Neural cell (in vitro differentiated cells): Measurements from ENCODE around the gene ISL1. TPM values are rescaled to one million over a fixed set of nuclear protein-coding genes. Genes with fewer than 3 reads are reported as not detected.
A peak's percentile ranks its signal among the peaks of the same experiment; 100 is the strongest.

Source experiments
- H2AFZ ChIP-seq: fragments of 200-600, 300-800 bp; sonication (generic), shearing (Covaris generic); 2 replicates; pipeline ENCODE4 v1.6.0; 2014; ENCODE audit warnings: low read depth, mild to moderate bottlenecking, antibody characterized with exemption, low read length, moderate library complexity
- H3F3A ChIP-seq: fragments of 200-600 bp; shearing (Covaris generic); 2 replicates; pipeline ENCODE4 v1.6.1; 2016; ENCODE audit warnings: mild to moderate bottlenecking, moderate library complexity, mixed read lengths, antibody characterized with exemption, low read length; ENCODE audit not compliant: insufficient read depth, poor library complexity, severe bottlenecking
- H3K27ac ChIP-seq: fragments of 200-600, 300-800 bp; sonication (generic), shearing (Covaris generic); 2 replicates; pipeline ENCODE4 v1.5.1; 2014; ENCODE audit warnings: mild to moderate bottlenecking, low read length, moderate library complexity
- H3K27me3 ChIP-seq: fragments of 300-800, 200-600 bp; sonication (generic), shearing (Covaris generic); 2 replicates; pipeline ENCODE4 v1.6.0; 2014; ENCODE audit warnings: mild to moderate bottlenecking, low read depth, low read length, moderate library complexity; ENCODE audit not compliant: insufficient read depth
- H3K36me3 ChIP-seq: fragments of 300-800, 200-600 bp; sonication (generic), shearing (Covaris generic); 2 replicates; pipeline ENCODE4 v1.5.1; 2014; ENCODE audit warnings: mild to moderate bottlenecking, antibody characterized with exemption, low read length, moderate library complexity; ENCODE audit not compliant: insufficient read depth
- H3K4me2 ChIP-seq: fragments of 300-800, 200-600 bp; sonication (generic), shearing (Covaris generic); 2 replicates; pipeline ENCODE4 v1.6.0; 2014; ENCODE audit warnings: mild to moderate bottlenecking, low read length
- H3K4me3 ChIP-seq: fragments of 300-800, 200-600 bp; sonication (generic), shearing (Covaris generic); 2 replicates; pipeline ENCODE4 v1.5.1; 2014; ENCODE audit warnings: mild to moderate bottlenecking, low read length, moderate library complexity
- H3K79me2 ChIP-seq: fragments of 200-600 bp; shearing (Covaris generic); replicated peaks from 2 replicates; pipeline ENCODE4 v1.6.0; 2014; ENCODE audit warnings: mild to moderate bottlenecking, low read length, moderate library complexity; ENCODE audit not compliant: insufficient read depth
- H3K9ac ChIP-seq: fragments of 300-800, 200-600 bp; sonication (generic), shearing (Covaris generic); 2 replicates; pipeline ENCODE4 v1.6.1; 2016; ENCODE audit warnings: mild to moderate bottlenecking, low read length, mixed read lengths
- H3K9me2 ChIP-seq: fragments of 200-600 bp; shearing (Covaris generic); 2 replicates; pipeline ENCODE4 v1.6.1; 2016; ENCODE audit warnings: mild to moderate bottlenecking, low read length, mixed read lengths; ENCODE audit not compliant: insufficient read depth
- H3K9me3 ChIP-seq: fragments of 200-600, 300-800 bp; sonication (generic), shearing (Covaris generic); 2 replicates; pipeline ENCODE4 v1.6.1; 2016; ENCODE audit warnings: mild to moderate bottlenecking, mixed run types, low read length, moderate library complexity, mixed read lengths
- H4K20me1 ChIP-seq: fragments of 200-600 bp; shearing (Covaris generic); 2 replicates; pipeline ENCODE4 v1.6.1; 2016; ENCODE audit warnings: mild to moderate bottlenecking, mixed run types; ENCODE audit not compliant: insufficient read depth
- EP300 ChIP-seq: fragments of 450-650 bp; conservative IDR thresholded peaks from 2 replicates; pipeline ENCODE4 v1.6.1; 2014; ENCODE audit warnings: antibody characterized with exemption, mild to moderate bottlenecking, moderate library complexity; ENCODE audit not compliant: poor library complexity, severe bottlenecking
- MXI1 ChIP-seq: fragments of 450-650 bp; conservative IDR thresholded peaks from 2 replicates; pipeline ENCODE4 v1.6.1; 2014; ENCODE audit warnings: antibody characterized with exemption, mild to moderate bottlenecking; ENCODE audit not compliant: poor library complexity, severe bottlenecking
- RAD21 ChIP-seq: fragments of 450-650 bp; conservative IDR thresholded peaks from 2 replicates; pipeline ENCODE4 v1.6.1; 2014; ENCODE audit warnings: antibody characterized with exemption, mild to moderate bottlenecking, moderate library complexity
- REST ChIP-seq: IDR thresholded peaks from 2 replicates; pipeline ENCODE4 v1.6.1; 2012; ENCODE audit warnings: borderline replicate concordance
- TAF1 ChIP-seq: IDR thresholded peaks from 2 replicates; pipeline ENCODE4 v1.6.1; 2012; ENCODE audit warnings: low read depth
- polyA plus RNA-seq: library from polyadenylated mRNA; depleted of rRNA; stranded (reverse); fragments of >200 nt; gene quantifications from 2 replicates; pipeline ENCODE4 v1.2.3, GENCODE V29; 2014
- TF ChIP-seq, protein P1 (sequence below): fragments of 450-650 bp; IDR thresholded peaks from 2 replicates; pipeline ENCODE4 v1.5.1; 2014; ENCODE audit warnings: antibody characterized with exemption, mild to moderate bottlenecking, moderate library complexity; ENCODE audit not compliant: poor library complexity, severe bottlenecking

Gene ISL1
- polyA plus RNA-seq, 1 donor from 2014 or later: 27.6 TPM

- H3K4me2 ChIP-seq: peak overlapping the region; percentile 71
Observed at GRCh38 chr5:51384281-51384840, 1.1 kb downstream of the ISL1 start.

DNA sequence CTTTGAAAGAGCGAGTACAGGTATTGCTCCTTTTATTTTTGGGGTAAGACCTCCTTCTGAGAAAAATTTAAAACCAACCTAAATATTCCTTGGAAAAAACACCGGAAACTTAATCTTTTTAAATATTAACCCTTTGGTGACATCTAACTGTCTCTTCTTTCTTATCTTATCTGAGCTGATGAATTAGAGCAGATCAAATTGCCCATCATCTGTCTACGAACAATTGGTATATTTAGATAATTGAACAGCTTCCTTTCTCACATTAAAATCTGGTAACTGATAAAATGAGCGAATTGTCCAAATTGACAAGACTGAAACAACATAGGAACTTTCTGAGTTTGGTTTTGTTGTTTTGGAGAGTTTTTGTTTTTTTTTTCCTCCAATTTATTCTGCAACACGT lies 2.0 kb downstream of the ISL1 start:
- Histone ChIP-seq H4K20me1 (peaks cover 2% of the 10 kb centered on the region), H3K9me2 (no peaks in the 10 kb centered on the region), H3K27me3 (peaks cover 89% of the 10 kb centered on the region), H3F3A (no peaks in the 10 kb centered on the region), H3K36me3 (no peaks in the 10 kb centered on the region), H3K9me3 (no peaks in the 10 kb centered on the region), H2AFZ (no peak overlapping the region), H3K27ac (no peak overlapping the region), H3K9ac (peak overlapping the region; percentile 82), H3K79me2 (peaks cover 96% of the 10 kb centered on the region), H3K4me3 (peak overlapping the region; percentile 82), H3K4me2 (peak overlapping the region; percentile 71)
- TF ChIP-seq EP300 (no peak), RAD21 (no peak), REST (no peak)
- TF ChIP-seq, protein P1, sequence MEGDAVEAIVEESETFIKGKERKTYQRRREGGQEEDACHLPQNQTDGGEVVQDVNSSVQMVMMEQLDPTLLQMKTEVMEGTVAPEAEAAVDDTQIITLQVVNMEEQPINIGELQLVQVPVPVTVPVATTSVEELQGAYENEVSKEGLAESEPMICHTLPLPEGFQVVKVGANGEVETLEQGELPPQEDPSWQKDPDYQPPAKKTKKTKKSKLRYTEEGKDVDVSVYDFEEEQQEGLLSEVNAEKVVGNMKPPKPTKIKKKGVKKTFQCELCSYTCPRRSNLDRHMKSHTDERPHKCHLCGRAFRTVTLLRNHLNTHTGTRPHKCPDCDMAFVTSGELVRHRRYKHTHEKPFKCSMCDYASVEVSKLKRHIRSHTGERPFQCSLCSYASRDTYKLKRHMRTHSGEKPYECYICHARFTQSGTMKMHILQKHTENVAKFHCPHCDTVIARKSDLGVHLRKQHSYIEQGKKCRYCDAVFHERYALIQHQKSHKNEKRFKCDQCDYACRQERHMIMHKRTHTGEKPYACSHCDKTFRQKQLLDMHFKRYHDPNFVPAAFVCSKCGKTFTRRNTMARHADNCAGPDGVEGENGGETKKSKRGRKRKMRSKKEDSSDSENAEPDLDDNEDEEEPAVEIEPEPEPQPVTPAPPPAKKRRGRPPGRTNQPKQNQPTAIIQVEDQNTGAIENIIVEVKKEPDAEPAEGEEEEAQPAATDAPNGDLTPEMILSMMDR: no peak

More at GRCh38 chr5:51384281-51384840, 1.1 kb downstream of the ISL1 start:
- Histone ChIP-seq H3K27me3 (peaks cover 90% of the 10 kb centered on the region), H2AFZ (no peak overlapping the region), H3K36me3 (no peaks in the 10 kb centered on the region), H3K4me3 (peak overlapping the region; percentile 82), H3K9me2 (no peaks in the 10 kb centered on the region), H3K9me3 (no peaks in the 10 kb centered on the region), H3K9ac (peak overlapping the region; percentile 82), H3K27ac (peak overlapping the region; percentile 77), H3K79me2 (peaks cover 97% of the 10 kb centered on the region), H4K20me1 (peaks cover 2% of the 10 kb centered on the region), H3F3A (no peaks in the 10 kb centered on the region)
- TF ChIP-seq MXI1 (peak; percentile 48), EP300 (peak; percentile 19), TAF1 (no peak)
- TF ChIP-seq, protein P1: no peak
